H1 (cell line): ENCODE data around the gene SGCE. TPM values are rescaled to one million over a fixed set of nuclear protein-coding genes. Genes with fewer than 3 reads are reported as not detected.

Source experiments
- KDM4A ChIP-seq: IDR thresholded peaks from one replicate; pipeline ENCODE4 v1.7.1; 2012; ENCODE audit warnings: low read depth, mild to moderate bottlenecking, moderate library complexity, low read length, inconsistent platforms; ENCODE audit not compliant: severe bottlenecking
- polyA plus RNA-seq, 7 experiments: library from polyadenylated mRNA; depleted of rRNA in 3 of 7; stranded (reverse) in 5 of 7; unstranded in 2 of 7; fragments of >200 nt in 5 of 7; fragments of 200-250 nt in 2 of 7; gene quantifications; 1 replicate in 5 of 7; 2 replicates in 1 of 7; 4 replicates in 1 of 7; pipeline versions ENCODE4 v1.2.1 to v1.2.3, GENCODE V29; 2011 to 2013; ENCODE audit warnings: missing spikeins in 2 of 7, mixed read lengths in 2 of 7
- total RNA-seq: library from RNA; stranded (reverse); fragmentation: NEBNext Ultra II Directional; extraction: Animal tissue kit (Norgen Biotek cat#: 25700); gene quantifications from 2 replicates; pipeline ENCODE4 v1.2.1, GENCODE V29; 2021

SGCE gene
- total and polyA plus RNA-seq, 2 of the 8 experiments (the other 6 are each of a cell fraction or from before 2014, with no cell fraction given): 12.8 to 25.0 TPM

- no peak for TF ChIP-seq KDM4A
Observed at GRCh38 chr7:94578614-94579013, 77.3 kb downstream of the SGCE start (continued).
